Breast epithelium (tissue), 3 donors: Measurements from ENCODE around the gene RBM33.

Source experiments
- POLR2A ChIP-seq: fragments of 450-650 bp; IDR thresholded peaks from one replicate; pipeline ENCODE4 v1.6.1; 2016; ENCODE audit warnings: antibody characterized with exemption, mild to moderate bottlenecking, moderate library complexity
- TF ChIP-seq, protein P1 (sequence below), 3 donors: fragments of 450-650 bp; IDR thresholded peaks; one replicate each; pipeline ENCODE4 v1.5.1; 2016 to 2017; ENCODE audit warnings: antibody characterized with exemption in 3 of 3, mild to moderate bottlenecking in 3 of 3, moderate library complexity in 3 of 3

DNA sequence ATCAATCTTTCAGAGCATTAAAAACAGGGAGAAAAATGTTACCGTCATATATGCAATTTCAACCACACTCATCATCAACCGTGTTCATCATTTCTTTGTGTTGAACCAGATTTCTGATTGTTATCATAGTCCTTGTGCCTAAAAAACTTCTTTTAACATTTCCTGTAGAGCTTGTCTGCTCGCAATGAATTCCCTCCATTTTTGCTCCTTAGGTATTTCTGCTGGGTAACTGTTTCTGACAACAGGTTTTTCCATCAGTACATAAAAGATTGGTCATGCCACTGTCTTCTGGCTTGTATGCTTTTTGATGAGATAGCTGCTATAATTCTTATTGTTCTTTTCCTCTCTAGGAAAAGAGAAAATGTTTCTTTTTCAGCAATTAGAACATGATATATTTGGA is 8.6 kb upstream of the RBM33 start:
- TF ChIP-seq, protein P1, sequence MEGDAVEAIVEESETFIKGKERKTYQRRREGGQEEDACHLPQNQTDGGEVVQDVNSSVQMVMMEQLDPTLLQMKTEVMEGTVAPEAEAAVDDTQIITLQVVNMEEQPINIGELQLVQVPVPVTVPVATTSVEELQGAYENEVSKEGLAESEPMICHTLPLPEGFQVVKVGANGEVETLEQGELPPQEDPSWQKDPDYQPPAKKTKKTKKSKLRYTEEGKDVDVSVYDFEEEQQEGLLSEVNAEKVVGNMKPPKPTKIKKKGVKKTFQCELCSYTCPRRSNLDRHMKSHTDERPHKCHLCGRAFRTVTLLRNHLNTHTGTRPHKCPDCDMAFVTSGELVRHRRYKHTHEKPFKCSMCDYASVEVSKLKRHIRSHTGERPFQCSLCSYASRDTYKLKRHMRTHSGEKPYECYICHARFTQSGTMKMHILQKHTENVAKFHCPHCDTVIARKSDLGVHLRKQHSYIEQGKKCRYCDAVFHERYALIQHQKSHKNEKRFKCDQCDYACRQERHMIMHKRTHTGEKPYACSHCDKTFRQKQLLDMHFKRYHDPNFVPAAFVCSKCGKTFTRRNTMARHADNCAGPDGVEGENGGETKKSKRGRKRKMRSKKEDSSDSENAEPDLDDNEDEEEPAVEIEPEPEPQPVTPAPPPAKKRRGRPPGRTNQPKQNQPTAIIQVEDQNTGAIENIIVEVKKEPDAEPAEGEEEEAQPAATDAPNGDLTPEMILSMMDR (IDR thresholded peaks at IDR 0.05), result no peak
- no peak for TF ChIP-seq POLR2A
